NCI-H1092 (cell line): ENCODE results near the gene MAP2.

Source experiments
- DNase-seq: peaks from one replicate; lab custom pipeline; 2025; lab: John Stamatoyannopoulos, UW

Gene MAP2

DNA sequence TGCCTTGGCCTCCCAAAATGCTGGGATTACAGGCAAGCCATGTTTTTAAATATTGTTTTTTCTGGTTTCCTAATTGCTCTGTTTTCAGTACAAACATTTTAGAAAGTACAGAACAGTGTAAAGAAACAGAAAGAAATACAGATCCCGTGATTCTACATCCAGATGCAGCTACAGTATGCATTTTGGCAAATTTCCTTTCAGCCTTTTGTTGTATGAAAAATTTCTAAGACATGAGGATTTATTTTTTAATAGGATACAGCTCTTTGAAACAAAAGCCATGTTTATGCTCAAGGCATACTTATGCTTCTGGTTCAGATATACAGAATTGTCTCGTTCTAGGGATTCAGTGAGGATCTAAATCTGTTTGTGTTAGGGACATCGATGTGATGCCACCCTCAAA lies 109.5 kb downstream of the MAP2 start:
- DNase-seq, result no peak

- no peak for DNase-seq
Observed at GRCh38 chr2:209534228-209534627, 110.4 kb downstream of the MAP2 start.

DNA sequence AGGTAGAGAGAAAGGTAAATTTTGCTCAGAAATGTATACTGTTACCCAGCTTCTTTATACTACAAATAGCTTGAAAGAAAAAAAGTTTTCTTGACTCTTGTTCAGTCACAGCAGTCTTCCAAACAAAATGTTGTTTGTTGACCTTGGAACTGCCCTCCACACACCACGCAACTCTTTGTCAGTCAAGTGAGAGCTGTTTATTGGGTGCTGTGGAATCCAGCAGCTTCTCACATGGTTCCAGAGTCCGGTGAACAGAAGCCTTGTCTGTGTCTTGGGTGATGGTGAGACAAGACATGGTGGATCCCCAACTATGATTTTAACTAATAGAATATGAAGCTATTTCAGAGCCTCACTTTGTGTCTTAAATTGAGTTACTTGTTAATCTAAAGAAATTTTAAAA lies 112.5 kb downstream of the MAP2 start:
- DNase-seq, result no peak

DNA sequence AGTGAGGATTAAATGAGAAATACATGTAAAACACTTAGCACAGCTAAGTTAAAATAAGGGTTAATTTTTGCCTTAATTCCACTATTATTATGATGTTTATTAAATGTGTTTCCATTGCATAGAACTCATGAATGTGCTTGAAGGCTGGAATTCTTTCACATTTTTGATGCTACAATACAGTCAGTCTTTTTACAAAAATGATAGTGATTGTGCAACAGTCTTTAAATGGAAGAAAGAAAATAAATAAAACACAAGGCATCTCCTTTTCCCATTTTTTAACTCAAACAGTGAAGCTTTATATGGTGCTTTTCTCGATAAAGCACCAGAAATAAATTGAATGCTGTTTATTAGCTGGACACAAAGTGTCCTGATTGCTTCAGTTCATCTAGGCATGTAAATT lies 123.9 kb downstream of the MAP2 start:
- no peak for DNase-seq

- no peak for DNase-seq
Observed at GRCh38 chr2:209549589-209549988, 125.7 kb downstream of the MAP2 start.

DNA sequence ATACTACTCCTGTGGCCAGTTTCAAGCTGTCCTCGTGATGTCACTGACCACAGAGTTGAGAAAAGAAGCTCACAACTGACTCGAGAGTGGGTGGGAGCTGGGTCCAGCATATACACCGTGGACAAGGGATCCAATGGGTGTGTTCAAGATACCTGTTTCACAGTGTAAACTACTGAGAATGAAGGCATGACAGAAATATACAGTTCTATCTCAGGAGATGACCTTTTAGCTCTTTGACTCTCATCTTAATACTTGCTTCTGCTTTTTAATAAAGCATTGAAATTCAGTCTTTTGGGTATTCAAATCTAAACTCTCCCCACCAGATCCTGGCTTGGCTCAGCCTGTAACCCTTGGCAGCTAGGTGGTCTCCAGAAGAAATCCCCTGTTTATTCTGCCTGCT lies 130.1 kb downstream of the MAP2 start:
- no peak for DNase-seq

- DNase-seq, result no peak
Observed at GRCh38 chr2:209556354-209556961, 132.6 kb downstream of the MAP2 start.

DNA sequence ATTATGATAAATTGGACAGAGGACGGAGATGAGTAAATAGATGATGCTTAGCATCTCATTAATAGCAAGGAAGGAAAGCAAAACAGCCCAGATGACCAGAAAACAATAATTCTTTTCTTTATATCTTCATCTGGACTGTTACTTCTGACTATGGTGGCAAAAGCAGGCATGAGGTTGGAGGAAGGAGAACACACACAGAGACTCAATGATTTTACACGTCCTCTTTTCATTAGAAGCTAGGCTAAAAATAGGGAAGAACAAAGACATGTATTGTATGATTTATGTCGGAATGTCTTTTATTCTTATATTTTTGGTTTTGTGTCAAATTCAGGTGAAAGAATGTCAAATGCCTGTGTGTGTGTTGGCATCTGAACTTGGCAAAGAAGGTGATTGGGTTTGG lies 137.1 kb downstream of the MAP2 start:
- DNase-seq, result no peak

- DNase-seq, result no peak
Observed at GRCh38 chr2:209563453-209563852, 139.6 kb downstream of the MAP2 start.

GRCh38 chr2:209564816-209565215 lies 141.0 kb downstream of the MAP2 start:
- DNase-seq, result no peak

- DNase-seq, result no peak
Observed at GRCh38 chr2:209565896-209566582, 142.2 kb downstream of the MAP2 start.

- DNase-seq, result no peak
Observed at GRCh38 chr2:209570194-209570593, 146.3 kb downstream of the MAP2 start.

DNA sequence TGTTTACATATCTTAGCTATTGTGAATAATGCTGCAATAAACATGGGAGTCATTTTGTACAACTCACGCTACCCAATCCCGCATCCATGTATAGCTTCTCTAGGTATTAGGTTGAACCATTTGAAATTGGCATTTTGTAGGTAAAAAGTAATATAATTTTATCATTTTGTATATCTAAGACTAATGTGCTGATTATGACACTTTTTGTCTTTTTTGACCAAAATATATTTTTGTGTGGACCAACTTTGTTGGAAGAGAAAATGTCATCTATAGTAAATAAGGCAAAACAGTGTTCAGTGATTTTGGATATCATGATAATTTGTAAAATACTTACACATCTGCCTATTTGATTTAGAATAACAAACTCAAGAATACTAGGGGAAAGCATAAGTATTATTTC lies 150.7 kb downstream of the MAP2 start:
- DNase-seq, result no peak

DNA sequence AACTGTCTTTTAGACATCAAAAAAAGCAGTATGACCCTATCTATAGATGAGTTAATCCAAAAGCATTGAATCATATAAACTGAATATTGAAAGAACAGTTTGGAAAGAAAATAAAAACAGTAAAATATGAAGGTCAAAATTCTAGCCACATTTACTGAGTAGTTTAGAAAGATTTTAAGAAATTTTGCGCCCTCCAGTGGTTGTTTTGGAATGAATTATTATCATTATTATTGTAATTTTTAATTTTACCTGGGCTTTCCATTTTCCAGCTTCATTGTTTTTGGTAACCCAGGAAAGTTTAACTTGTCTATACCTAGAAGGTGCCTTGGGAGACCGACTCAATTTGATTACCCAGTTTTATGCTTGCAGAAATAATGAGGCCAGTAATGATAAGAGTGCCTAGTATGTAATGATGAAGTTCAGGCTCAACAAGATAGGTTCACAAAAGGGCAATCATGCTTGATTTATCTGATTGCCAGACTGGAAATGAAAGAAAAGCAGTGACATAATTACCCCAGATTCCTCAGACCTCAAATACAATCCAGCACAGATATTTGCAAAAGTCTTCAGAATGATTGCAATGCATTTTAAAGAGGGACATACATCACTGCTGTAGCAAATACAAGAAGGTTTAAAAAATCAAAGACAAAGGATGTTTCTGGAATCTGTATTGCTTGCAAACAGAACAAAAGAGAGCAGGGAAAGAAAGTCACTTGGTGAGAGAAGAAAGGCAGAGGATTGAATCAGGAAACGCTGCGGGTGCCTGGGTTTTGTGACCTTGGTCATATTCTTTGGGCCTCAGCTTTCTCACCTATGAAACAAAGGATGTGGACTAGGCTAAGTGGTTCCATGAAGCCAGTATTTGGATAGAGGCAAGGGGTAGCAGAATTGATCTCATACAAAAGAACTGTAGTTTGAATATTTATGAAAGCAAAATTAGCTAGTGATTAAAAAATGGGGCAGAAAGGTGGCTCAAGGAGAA lies 153.8 kb downstream of the MAP2 start:
- DNase-seq, result no peak

- no peak for DNase-seq
Observed at GRCh38 chr2:209578394-209579001, 154.7 kb downstream of the MAP2 start.

- peak; percentile 87 for DNase-seq
Observed at GRCh38 chr2:209579230-209579749, 155.4 kb downstream of the MAP2 start.

GRCh38 chr2:209581040-209581439 lies 157.2 kb downstream of the MAP2 start:
- DNase-seq, result no peak

DNA sequence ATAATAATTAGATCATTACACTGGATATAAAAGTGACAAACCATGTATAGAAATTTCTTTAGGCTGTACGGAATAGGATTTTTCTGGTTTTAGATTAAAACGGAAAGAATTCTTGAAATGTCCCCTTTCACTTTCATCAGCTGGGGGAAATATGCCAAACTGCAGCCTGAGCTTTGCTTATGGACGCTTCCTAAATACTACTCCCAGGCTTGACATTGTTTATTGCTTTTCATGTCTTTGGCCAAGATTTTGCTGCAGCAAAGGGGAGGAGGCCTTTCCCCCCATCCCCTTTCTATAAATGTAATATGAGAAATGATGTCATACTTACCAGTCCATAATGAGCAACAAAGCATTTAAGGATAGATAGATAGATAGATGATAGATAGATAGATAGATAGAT lies 158.4 kb downstream of the MAP2 start:
- DNase-seq, result no peak

GRCh38 chr2:209584472-209584871 lies 160.6 kb downstream of the MAP2 start:
- DNase-seq, result no peak

DNA sequence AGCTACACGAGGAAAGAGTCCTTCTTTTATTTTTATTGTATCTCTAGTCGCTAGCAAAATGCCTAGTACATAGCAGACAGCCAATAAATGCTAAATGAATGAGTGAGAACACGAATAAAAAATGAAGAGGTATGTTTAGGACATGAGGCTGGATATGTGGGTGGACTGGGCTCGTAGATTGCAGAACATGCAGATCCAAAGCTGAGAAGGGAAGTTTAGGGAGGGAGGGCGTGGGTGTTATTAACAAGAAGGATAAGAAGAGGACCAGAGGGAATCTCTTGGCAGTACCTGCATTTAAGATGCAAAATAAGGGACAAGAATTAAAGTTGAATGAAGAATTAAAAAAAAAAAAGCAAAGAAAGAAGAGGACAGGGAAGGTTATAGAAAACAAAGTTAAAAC lies 161.1 kb downstream of the MAP2 start:
- DNase-seq, result no peak

- no peak for DNase-seq
Observed at GRCh38 chr2:209591021-209591420, 167.2 kb downstream of the MAP2 start.

- no peak for DNase-seq
Observed at GRCh38 chr2:209592106-209592505, 168.3 kb downstream of the MAP2 start.
